Retinal pigment epithelial cell (primary cell): ENCODE data around the gene ODAD4.

Experiments
- DNase-seq: peaks from one replicate; pipeline ENCODE4 v3.0.0-alpha.2; 2010; ENCODE audit warnings: low read depth
- H3K4me3 ChIP-seq: 2 replicates; pipeline ENCODE4 v1.5.1; 2011; ENCODE audit warnings: mild to moderate bottlenecking, low read length, control low read depth, moderate library complexity
- CTCF ChIP-seq: conservative IDR thresholded peaks from 2 replicates; pipeline ENCODE4 v1.5.1; 2011; ENCODE audit warnings: low read depth, low read length, control low read depth, inconsistent platforms

The ODAD4 gene

GRCh38 chr17:41989702-41990419 lies 59.4 kb downstream of the ODAD4 start:
- DNase-seq = no peak
- no peak for TF ChIP-seq CTCF
- no peak overlapping the region for H3K4me3 ChIP-seq

GRCh38 chr17:41992576-41992975 lies 62.2 kb downstream of the ODAD4 start:
- no peak overlapping the region for H3K4me3 ChIP-seq
- DNase-seq = no peak
- no peak for TF ChIP-seq CTCF

DNA sequence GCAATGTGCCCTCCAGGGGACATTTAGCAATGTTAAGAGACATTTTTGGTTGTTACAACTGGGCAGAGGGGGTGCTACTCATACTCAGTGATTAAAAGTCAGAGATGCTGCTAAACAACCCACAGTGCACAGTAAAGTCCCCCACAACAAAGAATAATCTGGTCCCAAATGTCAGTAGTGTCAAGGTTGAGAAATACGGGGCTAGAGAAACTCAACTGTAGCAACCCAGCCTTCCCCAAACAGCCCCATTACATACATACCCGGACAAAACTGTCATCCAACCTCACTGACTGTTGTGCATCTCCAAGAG lies 66.4 kb downstream of the ODAD4 start:
- no peak for DNase-seq
- TF ChIP-seq CTCF = no peak
- H3K4me3 ChIP-seq = no peak overlapping the region

- DNase-seq = no peak
- no peak overlapping the region for H3K4me3 ChIP-seq
- no peak for TF ChIP-seq CTCF
Measured at GRCh38 chr17:41998497-41998896, 68.1 kb downstream of the ODAD4 start.

GRCh38 chr17:42000413-42001133 lies 70.2 kb downstream of the ODAD4 start:
- DNase-seq = no peak
- TF ChIP-seq CTCF = no peak
- H3K4me3 ChIP-seq = no peak overlapping the region

- DNase-seq = no peak
- H3K4me3 ChIP-seq = no peak overlapping the region
- TF ChIP-seq CTCF = no peak
Measured at GRCh38 chr17:42001729-42002128, 71.3 kb downstream of the ODAD4 start.

DNA sequence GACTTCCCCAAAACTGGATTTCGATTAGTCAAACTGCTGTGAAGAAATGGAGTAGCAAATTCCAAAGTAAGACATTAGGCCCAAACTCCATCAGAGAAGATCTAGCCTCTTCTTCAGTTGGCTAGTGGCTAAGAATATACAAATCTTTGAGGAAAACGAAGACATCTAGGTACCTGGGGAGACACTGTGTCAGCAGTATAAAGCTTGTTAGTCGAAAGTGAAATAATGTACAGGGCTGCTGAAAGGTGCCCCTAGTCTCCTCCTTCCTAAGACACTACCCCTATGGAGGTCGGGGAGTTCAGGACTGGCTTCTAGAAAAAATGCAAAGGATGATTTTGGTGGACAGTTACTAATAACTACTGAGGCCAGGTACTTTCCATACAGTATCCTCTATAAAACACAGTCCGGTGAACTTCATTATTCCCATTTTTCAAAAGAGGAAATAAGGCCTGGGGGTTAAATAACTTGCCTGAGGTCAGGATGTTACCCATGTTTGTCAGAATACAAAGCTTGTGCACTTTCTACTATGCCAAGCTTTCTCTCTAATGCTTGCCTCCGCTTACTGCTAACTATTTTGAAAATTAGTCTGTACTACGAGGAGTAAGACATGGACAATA lies 71.9 kb downstream of the ODAD4 start:
- TF ChIP-seq CTCF = no peak
- H3K4me3 ChIP-seq = no peak overlapping the region
- DNase-seq = no peak
